WTC11 (cell line): Measurements from ENCODE around the gene MED13. TPM values are rescaled to one million over a fixed set of nuclear protein-coding genes. Genes with fewer than 3 reads are reported as not detected.
A peak's percentile ranks its signal among the peaks of the same experiment; 100 is the strongest.

Experiments
- ATAC-seq: fragments of 200-7000 bp; cut with Tn5 transposase; 2 replicates; pipeline ENCODE4 v1.10.0; 2021; ENCODE audit warnings: mild to moderate bottlenecking, moderate library complexity
- CTCF ChIA-PET: fragments of 300-600 bp; sonication (Branson Sonifier 250); formaldehyde crosslinking; loops from one replicate; lab custom pipeline; 2021; ENCODE audit warnings: antibody characterized with exemption; lab: Charles Lee
- POLR2A ChIA-PET: fragments of 350-600 bp; sonication (Branson Sonifier 250); formaldehyde crosslinking; loops from one replicate; lab custom pipeline; 2021; ENCODE audit warnings: antibody characterized with exemption; lab: Charles Lee
- DNase-seq: peaks from one replicate; pipeline ENCODE4 v3.0.0; 2021; ENCODE audit warnings: low spot score
- H3K27ac Mint-ChIP-seq: 2 replicates; pipeline ENCODE4 v1.8.0; 2021; ENCODE audit warnings: mixed read lengths
- H3K27me3 Mint-ChIP-seq: 2 replicates; pipeline ENCODE4 v1.8.0; 2021; ENCODE audit warnings: low read depth, mild to moderate bottlenecking, moderate library complexity, mixed read lengths
- H3K36me3 Mint-ChIP-seq: 2 replicates; pipeline ENCODE4 v1.8.0; 2021; ENCODE audit warnings: mixed read lengths
- H3K4me1 Mint-ChIP-seq: 2 replicates; pipeline ENCODE4 v1.8.0; 2022; ENCODE audit warnings: mixed read lengths
- H3K4me3 Mint-ChIP-seq: 2 replicates; pipeline ENCODE4 v1.8.0; 2021; ENCODE audit warnings: mild to moderate bottlenecking, moderate library complexity, mixed read lengths
- H3K9me3 Mint-ChIP-seq: 2 replicates; pipeline ENCODE4 v1.8.0; 2021; ENCODE audit warnings: mixed read lengths
- CREB1 ChIP-seq: sonication (generic); formaldehyde crosslinking; IDR thresholded peaks from 2 replicates; pipeline ENCODE4 v1.8.0; 2023; ENCODE audit warnings: mild to moderate bottlenecking, missing genetic modification reagents
- HMGA2 ChIP-seq: fragments of 250-450 bp; sonication (Bioruptor Pico); IDR thresholded peaks from 2 replicates; pipeline ENCODE4 v1.4.0; 2021; ENCODE audit warnings: mild to moderate bottlenecking, moderate library complexity
- JUN ChIP-seq: sonication (generic); formaldehyde crosslinking; IDR thresholded peaks from 2 replicates; pipeline ENCODE4 v1.8.0; 2023; ENCODE audit warnings: mild to moderate bottlenecking, missing genetic modification reagents
- TP53 ChIP-seq: sonication (generic); formaldehyde crosslinking; IDR thresholded peaks from 2 replicates; pipeline ENCODE4 v1.8.1; 2023; ENCODE audit warnings: mild to moderate bottlenecking, missing genetic modification reagents
- ZNF121 ChIP-seq: sonication (generic); formaldehyde crosslinking; IDR thresholded peaks from 2 replicates; pipeline ENCODE4 v1.8.0; 2023; ENCODE audit warnings: missing genetic modification reagents
- total RNA-seq: library from RNA; stranded (reverse); gene quantifications from 3 replicates; pipeline ENCODE4 v1.2.3, GENCODE V29; 2021
- TF ChIP-seq, protein P1 (sequence below): sonication (generic); formaldehyde crosslinking; IDR thresholded peaks from 2 replicates; pipeline ENCODE4 v1.8.1; 2022; ENCODE audit warnings: low read depth, missing genetic modification reagents, borderline replicate concordance
- TF ChIP-seq, protein P2 (sequence below): sonication (generic); formaldehyde crosslinking; conservative IDR thresholded peaks from 2 replicates; pipeline ENCODE4 v1.8.1; 2022; ENCODE audit warnings: mild to moderate bottlenecking, missing genetic modification reagents
- TF ChIP-seq, protein P3 (sequence below): sonication (generic); formaldehyde crosslinking; IDR thresholded peaks from 2 replicates; pipeline ENCODE4 v1.8.0; 2023; ENCODE audit warnings: missing genetic modification reagents
- TF ChIP-seq, protein P4 (sequence below): fragments of 250-450 bp; sonication (Bioruptor Pico); IDR thresholded peaks from 2 replicates; pipeline ENCODE4 v1.9.0; 2021; ENCODE audit warnings: mild to moderate bottlenecking
- TF ChIP-seq, protein P5 (sequence below): sonication (generic); formaldehyde crosslinking; IDR thresholded peaks from 2 replicates; pipeline ENCODE4 v1.8.0; 2023; ENCODE audit warnings: mild to moderate bottlenecking, missing genetic modification reagents

The MED13 gene
- total RNA-seq, 1 experiment from 2014 or later, result 39.7 TPM

DNA sequence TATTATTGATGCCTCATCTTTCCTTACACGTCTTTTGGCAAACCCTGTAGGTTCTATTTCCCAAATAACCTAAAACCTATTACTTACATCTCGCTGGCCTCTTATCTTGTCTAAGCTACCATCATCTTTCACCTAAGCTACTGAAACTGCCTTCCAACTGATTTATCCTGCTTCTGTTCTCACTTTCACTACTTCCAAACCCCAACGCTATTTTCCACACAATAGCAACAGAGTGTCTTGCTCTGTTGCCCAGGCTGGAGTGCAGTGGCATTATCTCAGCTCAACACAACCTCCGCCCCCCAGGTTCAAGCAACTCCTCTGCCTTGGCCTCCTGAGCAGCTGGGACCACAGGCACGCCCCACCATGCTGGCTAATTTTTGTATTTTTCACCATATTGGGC is 84.5 kb downstream of the MED13 start:
- Mint-ChIP-seq H3K27ac (no peak overlapping the region), H3K36me3 (peaks cover 62% of the 10 kb centered on the region), H3K27me3 (no peaks in the 10 kb centered on the region), H3K4me3 (no peak overlapping the region), H3K9me3 (no peaks in the 10 kb centered on the region), H3K4me1 (no peaks in the 10 kb centered on the region)
- ChIA-PET POLR2A (no interaction called here), CTCF (interaction anchor here (1.1 kb wide), 1 partner anchor 129 kb away, joined by 3 read pairs; no protein-coding TSS in a partner anchor)
- DNase-seq (no peak), ATAC-seq (no peak)
- TF ChIP-seq CREB1 (CRISPR knock-in tag), result no peak
- TF ChIP-seq, protein P1, sequence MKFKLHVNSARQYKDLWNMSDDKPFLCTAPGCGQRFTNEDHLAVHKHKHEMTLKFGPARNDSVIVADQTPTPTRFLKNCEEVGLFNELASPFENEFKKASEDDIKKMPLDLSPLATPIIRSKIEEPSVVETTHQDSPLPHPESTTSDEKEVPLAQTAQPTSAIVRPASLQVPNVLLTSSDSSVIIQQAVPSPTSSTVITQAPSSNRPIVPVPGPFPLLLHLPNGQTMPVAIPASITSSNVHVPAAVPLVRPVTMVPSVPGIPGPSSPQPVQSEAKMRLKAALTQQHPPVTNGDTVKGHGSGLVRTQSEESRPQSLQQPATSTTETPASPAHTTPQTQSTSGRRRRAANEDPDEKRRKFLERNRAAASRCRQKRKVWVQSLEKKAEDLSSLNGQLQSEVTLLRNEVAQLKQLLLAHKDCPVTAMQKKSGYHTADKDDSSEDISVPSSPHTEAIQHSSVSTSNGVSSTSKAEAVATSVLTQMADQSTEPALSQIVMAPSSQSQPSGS (CRISPR knock-in tag), result no peak
- TF ChIP-seq, protein P2, sequence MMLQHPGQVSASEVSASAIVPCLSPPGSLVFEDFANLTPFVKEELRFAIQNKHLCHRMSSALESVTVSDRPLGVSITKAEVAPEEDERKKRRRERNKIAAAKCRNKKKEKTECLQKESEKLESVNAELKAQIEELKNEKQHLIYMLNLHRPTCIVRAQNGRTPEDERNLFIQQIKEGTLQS (CRISPR knock-in tag), result no peak
- TF ChIP-seq, protein P3, sequence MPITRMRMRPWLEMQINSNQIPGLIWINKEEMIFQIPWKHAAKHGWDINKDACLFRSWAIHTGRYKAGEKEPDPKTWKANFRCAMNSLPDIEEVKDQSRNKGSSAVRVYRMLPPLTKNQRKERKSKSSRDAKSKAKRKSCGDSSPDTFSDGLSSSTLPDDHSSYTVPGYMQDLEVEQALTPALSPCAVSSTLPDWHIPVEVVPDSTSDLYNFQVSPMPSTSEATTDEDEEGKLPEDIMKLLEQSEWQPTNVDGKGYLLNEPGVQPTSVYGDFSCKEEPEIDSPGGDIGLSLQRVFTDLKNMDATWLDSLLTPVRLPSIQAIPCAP (CRISPR knock-in tag), result no peak
- TF ChIP-seq JUN (CRISPR knock-in tag), result no peak
- 0 out of 2 replicates have a peak, but pooled peaks have one; percentile 49 for TF ChIP-seq ZNF121 (CRISPR knock-in tag)
- no peak for TF ChIP-seq HMGA2 (CRISPR knock-in tag)
- TF ChIP-seq, protein P4, sequence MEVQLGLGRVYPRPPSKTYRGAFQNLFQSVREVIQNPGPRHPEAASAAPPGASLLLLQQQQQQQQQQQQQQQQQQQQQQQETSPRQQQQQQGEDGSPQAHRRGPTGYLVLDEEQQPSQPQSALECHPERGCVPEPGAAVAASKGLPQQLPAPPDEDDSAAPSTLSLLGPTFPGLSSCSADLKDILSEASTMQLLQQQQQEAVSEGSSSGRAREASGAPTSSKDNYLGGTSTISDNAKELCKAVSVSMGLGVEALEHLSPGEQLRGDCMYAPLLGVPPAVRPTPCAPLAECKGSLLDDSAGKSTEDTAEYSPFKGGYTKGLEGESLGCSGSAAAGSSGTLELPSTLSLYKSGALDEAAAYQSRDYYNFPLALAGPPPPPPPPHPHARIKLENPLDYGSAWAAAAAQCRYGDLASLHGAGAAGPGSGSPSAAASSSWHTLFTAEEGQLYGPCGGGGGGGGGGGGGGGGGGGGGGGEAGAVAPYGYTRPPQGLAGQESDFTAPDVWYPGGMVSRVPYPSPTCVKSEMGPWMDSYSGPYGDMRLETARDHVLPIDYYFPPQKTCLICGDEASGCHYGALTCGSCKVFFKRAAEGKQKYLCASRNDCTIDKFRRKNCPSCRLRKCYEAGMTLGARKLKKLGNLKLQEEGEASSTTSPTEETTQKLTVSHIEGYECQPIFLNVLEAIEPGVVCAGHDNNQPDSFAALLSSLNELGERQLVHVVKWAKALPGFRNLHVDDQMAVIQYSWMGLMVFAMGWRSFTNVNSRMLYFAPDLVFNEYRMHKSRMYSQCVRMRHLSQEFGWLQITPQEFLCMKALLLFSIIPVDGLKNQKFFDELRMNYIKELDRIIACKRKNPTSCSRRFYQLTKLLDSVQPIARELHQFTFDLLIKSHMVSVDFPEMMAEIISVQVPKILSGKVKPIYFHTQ, result no peak

DNA sequence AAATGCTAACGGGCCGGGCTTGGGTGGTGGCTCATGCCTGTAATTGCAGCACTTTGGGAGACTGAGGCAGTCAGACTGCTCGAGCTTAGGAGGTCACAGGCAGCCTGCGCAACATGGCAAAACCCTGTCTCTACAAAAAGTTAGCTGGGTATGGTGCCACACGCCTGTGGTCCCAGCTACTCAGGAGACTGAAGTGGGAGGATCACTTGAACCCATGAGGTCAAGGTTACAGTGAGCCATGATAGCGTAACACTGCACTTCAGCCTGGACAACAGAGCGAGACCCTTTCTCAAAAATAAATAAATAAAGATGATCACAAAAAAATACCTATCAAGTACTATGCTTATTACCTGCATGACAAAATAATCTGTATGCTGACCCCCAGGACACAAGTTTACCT is 91.0 kb downstream of the MED13 start:
- peaks cover 6% of the 10 kb centered on the region for H3K4me1 Mint-ChIP-seq
- POLR2A ChIA-PET, result interaction anchor here (0.5 kb wide), 1 partner anchor 148 kb away, joined by 3 read pairs; no protein-coding TSS in a partner anchor
- no peak for DNase-seq
- no peaks in the 10 kb centered on the region for H3K9me3 Mint-ChIP-seq
- no peak overlapping the region for H3K27ac Mint-ChIP-seq
- CTCF ChIA-PET, result interaction anchor here (1.3 kb wide), 1 partner anchor 135 kb away, joined by 5 read pairs; no protein-coding TSS in a partner anchor
- peaks cover 50% of the 10 kb centered on the region for H3K36me3 Mint-ChIP-seq
- no peak overlapping the region for H3K4me3 Mint-ChIP-seq
- no peaks in the 10 kb centered on the region for H3K27me3 Mint-ChIP-seq
- ATAC-seq, result no peak
- TF ChIP-seq, protein P5, sequence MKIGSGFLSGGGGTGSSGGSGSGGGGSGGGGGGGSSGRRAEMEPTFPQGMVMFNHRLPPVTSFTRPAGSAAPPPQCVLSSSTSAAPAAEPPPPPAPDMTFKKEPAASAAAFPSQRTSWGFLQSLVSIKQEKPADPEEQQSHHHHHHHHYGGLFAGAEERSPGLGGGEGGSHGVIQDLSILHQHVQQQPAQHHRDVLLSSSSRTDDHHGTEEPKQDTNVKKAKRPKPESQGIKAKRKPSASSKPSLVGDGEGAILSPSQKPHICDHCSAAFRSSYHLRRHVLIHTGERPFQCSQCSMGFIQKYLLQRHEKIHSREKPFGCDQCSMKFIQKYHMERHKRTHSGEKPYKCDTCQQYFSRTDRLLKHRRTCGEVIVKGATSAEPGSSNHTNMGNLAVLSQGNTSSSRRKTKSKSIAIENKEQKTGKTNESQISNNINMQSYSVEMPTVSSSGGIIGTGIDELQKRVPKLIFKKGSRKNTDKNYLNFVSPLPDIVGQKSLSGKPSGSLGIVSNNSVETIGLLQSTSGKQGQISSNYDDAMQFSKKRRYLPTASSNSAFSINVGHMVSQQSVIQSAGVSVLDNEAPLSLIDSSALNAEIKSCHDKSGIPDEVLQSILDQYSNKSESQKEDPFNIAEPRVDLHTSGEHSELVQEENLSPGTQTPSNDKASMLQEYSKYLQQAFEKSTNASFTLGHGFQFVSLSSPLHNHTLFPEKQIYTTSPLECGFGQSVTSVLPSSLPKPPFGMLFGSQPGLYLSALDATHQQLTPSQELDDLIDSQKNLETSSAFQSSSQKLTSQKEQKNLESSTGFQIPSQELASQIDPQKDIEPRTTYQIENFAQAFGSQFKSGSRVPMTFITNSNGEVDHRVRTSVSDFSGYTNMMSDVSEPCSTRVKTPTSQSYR (CRISPR knock-in tag), result no peak
- TF ChIP-seq ZNF121 (CRISPR knock-in tag) (peak; percentile 70; the same call in 1 of the 2 replicates), TP53 (CRISPR knock-in tag) (no peak)
- TF ChIP-seq, protein P4, result no peak
- TF ChIP-seq, all 79 proteins: peak for 1
